ENCODE data around the gene FTMT.

DNA sequence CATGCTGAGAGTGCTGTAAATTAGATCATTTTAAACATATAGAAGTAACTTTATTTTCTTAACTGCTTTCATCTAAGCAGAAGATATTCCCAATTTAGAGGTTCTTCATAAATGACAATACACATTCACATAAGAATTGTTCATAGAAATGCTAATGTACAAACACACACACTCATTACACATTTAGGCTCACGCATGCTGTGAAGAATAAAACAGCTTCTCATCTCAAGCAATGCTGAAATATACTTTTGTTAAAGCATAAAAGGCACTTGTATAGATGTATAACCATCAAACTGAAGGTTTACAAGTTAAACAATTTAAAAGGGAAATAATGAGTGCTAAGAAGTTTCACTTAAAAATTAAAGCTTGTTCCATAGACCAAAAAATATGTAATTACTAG is 18.1 kb upstream of the FTMT start:
- TF ChIP-seq CTCF (IDR thresholded peaks at IDR 0.05; ENCODE audit: low read depth, low read length, poor library complexity, severe bottlenecking) (no peak), EZH2phosphoT487 (IDR thresholded peaks at IDR 0.05; ENCODE audit: borderline replicate concordance, low read length) (no peak)
